ENCODE measurements around the gene DYNC1I1.

Gene DYNC1I1

GRCh38 chr7:95772298-95772770, at the start of gene DYNC1I1:
TSS of gene DYNC1I1 (plus strand) at chr7:95772554. CDS start at chr7:95804730, 32,176 bp downstream.
- DNase-seq (ENCODE audit: low read depth in 1 of 2, low spot score in 1 of 2): no peak

GRCh38 chr7:95723583-95724180, 48.7 kb upstream of the DYNC1I1 start:
- DNase-seq (ENCODE audit: low read depth in 1 of 2, low spot score in 1 of 2): no peak

- DNase-seq (ENCODE audit: low read depth in 1 of 2, low spot score in 1 of 2): no peak
Measured at GRCh38 chr7:95725205-95725604, 47.1 kb upstream of the DYNC1I1 start.

GRCh38 chr7:95730493-95731280, 41.7 kb upstream of the DYNC1I1 start:
- no peak for DNase-seq (ENCODE audit: low read depth in 1 of 2, low spot score in 1 of 2)

- no peak for DNase-seq (ENCODE audit: low read depth in 1 of 2, low spot score in 1 of 2)
Measured at GRCh38 chr7:95736635-95737034, 35.7 kb upstream of the DYNC1I1 start.

GRCh38 chr7:95737828-95738505, 34.4 kb upstream of the DYNC1I1 start:
- no peak for DNase-seq (ENCODE audit: low read depth in 1 of 2, low spot score in 1 of 2)

- no peak for DNase-seq (ENCODE audit: low read depth in 1 of 2, low spot score in 1 of 2)
Measured at GRCh38 chr7:95749044-95749443, 23.3 kb upstream of the DYNC1I1 start.

GRCh38 chr7:95749515-95749914, 22.8 kb upstream of the DYNC1I1 start:
- DNase-seq (ENCODE audit: low read depth in 1 of 2, low spot score in 1 of 2): no peak

- no peak for DNase-seq (ENCODE audit: low read depth in 1 of 2, low spot score in 1 of 2)
Measured at GRCh38 chr7:95753440-95753839, 18.9 kb upstream of the DYNC1I1 start.

GRCh38 chr7:95755277-95755934, 16.9 kb upstream of the DYNC1I1 start:
- no peak for DNase-seq (ENCODE audit: low read depth in 1 of 2, low spot score in 1 of 2)

GRCh38 chr7:95758187-95758586, 14.2 kb upstream of the DYNC1I1 start:
- no peak for DNase-seq (ENCODE audit: low read depth in 1 of 2, low spot score in 1 of 2)

- DNase-seq (ENCODE audit: low read depth in 1 of 2, low spot score in 1 of 2): no peak
Measured at GRCh38 chr7:95766086-95766485, 6.3 kb upstream of the DYNC1I1 start.

GRCh38 chr7:95766657-95767056, 5.7 kb upstream of the DYNC1I1 start:
- no peak for DNase-seq (ENCODE audit: low read depth in 1 of 2, low spot score in 1 of 2)

- no peak for DNase-seq (ENCODE audit: low read depth in 1 of 2, low spot score in 1 of 2)
Measured at GRCh38 chr7:95772771-95773581, 622 bp downstream of the DYNC1I1 start.

GRCh38 chr7:95776561-95777185, 4.3 kb downstream of the DYNC1I1 start:
- DNase-seq (ENCODE audit: low read depth in 1 of 2, low spot score in 1 of 2): no peak

- no peak for DNase-seq (ENCODE audit: low read depth in 1 of 2, low spot score in 1 of 2)
Measured at GRCh38 chr7:95777269-95777668, 4.9 kb downstream of the DYNC1I1 start.

GRCh38 chr7:95780665-95781064, 8.3 kb downstream of the DYNC1I1 start:
- no peak for DNase-seq (ENCODE audit: low read depth in 1 of 2, low spot score in 1 of 2)

GRCh38 chr7:95781961-95782586, 9.7 kb downstream of the DYNC1I1 start:
- no peak for DNase-seq (ENCODE audit: low read depth in 1 of 2, low spot score in 1 of 2)

GRCh38 chr7:95784796-95785195, 12.4 kb downstream of the DYNC1I1 start:
- DNase-seq (ENCODE audit: low read depth in 1 of 2, low spot score in 1 of 2): no peak

- DNase-seq (ENCODE audit: low read depth in 1 of 2, low spot score in 1 of 2): no peak
Measured at GRCh38 chr7:95788258-95788657, 15.9 kb downstream of the DYNC1I1 start.

Measured in activated CD4-positive, alpha-beta T cell treated with anti-CD3 and anti-CD28 coated beads, Interleukin-2, amount 50 U/mL, for 24 hours (primary cell).